Activated CD4-positive, alpha-beta T cell treated with anti-CD3 and anti-CD28 coated beads, Interleukin-2, amount 50 U/mL, for 24 hours (primary cell): ENCODE data around the gene OPRM1.
"Not testable (repeated sequence)": the region's sequence is repeated elsewhere in the genome, so short reads cannot be mapped to it uniquely, and the experiment has no call there.

ENCODE experiments used
- DNase-seq, 2 donors: peaks; one replicate each; pipeline ENCODE4 v3.0.0-alpha.2; 2020; ENCODE audit warnings: low read depth in 1 of 2, low spot score in 1 of 2

OPRM1 gene

DNA sequence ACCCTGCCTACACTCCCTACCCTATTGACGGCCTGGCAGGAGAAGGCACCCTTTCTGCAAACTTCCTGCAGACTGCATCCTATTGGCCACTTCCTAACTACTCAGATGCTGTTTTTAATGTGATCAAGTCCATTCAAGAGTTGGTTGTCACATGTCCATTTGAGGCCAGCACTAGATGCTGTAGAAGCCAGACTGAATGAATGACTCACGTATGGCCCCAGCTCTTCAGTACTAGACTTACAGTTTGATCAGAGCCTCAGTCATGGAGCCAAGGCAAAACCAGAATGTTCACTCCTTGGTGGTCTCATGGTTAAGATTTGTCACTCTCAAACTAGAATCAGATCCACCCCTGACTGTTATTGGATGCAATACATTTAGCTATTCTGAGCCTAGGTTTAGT lies 101.7 kb downstream of the OPRM1 start:
- DNase-seq = no peak

DNA sequence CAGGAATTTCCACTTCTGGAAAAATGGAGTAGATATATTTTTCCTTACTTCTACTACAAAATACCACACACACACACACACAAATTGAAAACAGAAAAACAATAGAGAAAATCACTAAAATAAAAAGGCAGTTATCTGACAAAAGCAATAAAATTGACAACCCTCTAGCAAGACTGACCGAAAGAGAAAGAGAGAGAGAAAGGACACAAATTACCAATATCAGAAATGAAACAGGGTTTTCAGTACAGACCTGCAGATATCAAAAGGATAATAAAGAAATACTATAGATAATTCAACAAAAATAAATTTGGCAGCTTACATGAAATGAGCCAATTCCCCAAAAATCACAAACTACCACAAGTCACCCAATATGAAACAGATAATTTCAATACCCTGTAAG lies 104.7 kb downstream of the OPRM1 start:
- DNase-seq = no peak

DNA sequence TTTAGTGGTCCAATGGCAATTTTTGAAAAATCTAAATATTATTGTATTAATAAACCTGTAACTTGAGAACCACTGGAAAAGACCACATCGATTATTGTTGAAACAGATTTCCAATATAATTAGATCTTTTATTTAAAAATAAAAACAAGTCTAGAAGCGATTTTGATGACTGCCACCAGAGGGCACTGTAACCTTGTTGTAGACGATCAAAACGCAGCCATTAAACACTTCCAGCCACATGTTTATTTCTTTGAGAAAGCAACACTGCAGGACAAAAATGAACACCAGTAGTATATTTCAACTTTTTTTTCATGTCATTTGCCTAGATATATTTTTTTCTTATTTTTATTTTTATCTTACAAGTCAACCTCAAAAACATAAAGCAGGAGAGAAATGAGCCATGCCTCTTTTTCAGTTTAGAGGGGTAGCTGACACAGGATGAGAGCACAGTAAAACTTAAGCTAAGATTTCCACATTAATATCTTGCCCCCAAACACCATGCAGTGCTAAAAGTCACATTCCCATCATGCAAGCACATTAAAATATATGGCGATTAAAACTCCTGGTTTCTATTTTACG lies 115.4 kb downstream of the OPRM1 start:
- peak; percentile 23 to 66 for DNase-seq

DNA sequence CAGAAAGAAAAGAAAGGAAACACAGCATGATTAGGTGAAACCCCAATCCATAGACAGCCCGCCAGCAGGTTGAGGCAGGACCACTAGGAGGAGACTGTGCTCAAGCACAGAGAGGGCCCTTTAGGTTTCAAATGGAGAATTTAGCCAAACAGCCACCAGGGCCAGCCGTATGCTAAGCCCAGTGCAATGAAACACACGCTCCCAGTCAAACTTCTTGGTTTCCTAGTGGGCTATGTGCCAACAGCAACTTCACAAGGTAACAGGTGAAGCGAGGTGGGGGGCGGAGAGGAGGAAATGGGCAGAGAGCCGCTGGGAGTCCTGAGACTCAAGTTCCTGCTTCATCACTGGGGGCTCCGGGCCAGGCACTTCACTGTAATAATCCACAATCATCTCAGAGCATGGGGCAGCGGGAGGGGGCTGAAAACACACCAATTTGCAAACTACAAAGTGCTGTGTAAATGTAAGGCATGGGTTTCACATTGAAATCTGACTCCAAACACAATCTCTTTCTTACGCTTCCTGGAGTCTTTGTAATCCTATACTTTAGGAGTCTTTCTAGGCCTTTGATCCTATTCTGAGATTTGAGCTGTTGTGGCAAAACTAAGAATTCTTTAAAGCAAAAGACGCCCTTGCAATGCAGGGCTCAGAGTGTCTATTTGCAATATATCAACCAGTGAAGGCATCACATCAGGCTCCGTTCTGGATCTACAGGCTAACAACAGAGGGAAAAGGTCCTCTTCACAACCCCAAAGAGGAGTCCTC lies 117.3 kb downstream of the OPRM1 start:
- DNase-seq = peak; percentile 24 to 60

DNA sequence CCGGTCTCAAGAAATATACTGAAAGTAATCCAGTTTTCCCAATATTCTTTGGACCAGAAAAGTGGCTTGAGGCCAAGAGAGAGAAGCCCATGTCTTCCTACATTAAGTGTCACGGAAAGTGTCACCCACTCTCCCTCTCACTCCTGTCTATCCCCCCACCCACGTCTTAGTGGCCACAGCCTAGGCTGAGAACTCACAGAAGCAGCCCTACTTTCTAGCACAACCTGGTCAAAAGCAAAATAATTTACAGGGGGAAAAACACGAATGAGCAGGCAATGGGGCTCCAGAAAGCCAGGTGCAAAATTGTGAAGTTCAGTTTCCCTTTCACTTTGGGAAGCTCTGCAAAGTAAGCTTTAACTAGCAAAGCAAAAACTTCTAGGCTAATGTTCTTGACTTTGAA lies 118.0 kb downstream of the OPRM1 start:
- peak in 1 of 2 donors; percentile 21 for DNase-seq

DNA sequence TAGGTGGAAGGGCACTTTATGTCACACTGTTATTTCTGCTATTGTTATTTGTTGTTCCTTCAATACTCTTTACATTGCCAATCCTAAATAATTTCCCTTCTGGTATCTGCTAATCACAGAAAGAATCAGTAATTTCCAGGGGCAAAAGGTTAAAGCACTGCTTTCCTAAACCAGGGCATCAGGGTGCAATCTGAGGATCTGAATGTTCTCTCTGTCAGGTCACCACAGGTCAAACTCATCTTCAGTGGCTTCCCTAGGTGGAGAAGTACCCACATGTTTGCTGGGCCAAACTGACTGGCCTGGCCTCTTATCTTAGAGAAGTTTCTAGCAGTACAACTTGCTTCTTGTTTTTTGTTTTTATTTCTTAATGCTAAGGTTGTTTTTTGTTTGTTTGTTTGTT lies 118.7 kb downstream of the OPRM1 start:
- DNase-seq = no peak

DNA sequence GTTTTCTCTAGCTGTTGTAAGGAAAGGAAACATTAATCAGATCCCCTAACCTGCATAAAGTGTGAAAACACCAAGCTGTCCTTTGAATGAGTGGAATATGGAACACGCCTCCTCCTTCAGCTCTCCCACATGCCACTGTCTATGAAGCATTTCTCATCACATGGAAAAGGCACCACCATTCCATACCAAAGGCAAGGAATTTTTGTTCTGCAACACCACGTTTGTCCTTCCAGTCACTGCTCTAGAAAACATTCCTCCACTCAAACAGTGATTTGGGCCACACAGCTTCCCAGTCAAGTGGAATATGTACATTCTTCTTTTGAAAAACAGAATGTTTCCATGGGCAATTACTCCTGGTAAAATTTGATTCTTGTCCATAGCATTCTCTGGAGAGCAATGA lies 120.1 kb downstream of the OPRM1 start:
- no peak for DNase-seq

DNA sequence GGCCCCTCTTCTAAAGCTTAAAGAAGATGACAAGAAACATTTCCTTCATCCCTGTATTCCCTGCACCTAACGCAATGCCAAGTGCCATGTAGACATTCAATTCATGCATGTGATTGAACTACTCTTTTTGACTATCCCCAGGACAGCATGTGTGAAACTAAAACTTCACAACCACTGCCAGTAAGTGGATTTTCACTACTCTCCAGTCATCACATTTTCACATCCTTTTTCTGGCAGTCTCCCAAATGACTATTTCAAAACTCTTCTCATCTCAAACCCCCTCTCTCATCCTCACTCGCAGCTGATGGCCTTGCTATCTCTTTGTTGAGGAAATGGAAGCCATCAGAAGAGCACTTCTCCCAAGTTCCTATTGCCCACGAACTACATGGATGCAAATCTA lies 122.6 kb downstream of the OPRM1 start:
- DNase-seq = no peak

DNA sequence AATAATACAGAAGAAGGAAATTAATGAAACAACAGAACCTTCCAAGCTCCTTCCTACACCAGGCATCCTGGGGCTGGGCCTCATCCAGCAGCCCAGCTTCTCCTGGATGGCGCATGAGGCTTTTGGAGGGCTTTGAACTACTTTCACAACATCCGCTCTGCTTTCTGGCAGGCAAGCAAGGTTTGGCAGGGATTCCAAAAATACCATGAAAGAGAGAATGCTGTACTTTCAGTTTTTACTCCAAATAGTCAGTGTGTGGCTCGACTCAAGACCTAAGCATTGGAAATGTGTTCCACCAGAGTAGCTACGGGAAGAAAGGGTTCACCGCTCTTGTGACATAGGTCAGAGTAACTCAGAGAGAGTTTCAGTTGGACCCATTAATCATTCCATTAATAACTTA lies 125.4 kb downstream of the OPRM1 start:
- no peak for DNase-seq

DNA sequence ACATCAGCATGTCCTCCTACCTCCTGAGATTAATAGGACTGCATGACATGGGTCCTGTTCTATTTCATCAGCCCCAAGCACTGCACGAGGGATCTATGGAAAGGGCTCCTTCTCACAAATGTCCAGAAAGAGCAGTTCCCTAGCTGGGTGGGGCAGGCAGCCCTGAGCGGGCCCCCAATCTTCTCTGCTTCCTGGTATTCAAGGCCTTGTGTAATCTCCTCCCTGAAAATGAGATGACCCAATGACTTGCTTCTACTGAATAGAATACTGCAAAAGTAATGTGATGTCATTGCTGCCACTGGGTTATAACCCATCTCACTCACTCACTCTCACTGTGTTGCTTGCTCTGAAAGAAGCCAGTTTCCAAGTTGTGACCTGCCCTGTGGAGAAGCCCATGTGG lies 126.4 kb downstream of the OPRM1 start:
- DNase-seq = no peak

DNA sequence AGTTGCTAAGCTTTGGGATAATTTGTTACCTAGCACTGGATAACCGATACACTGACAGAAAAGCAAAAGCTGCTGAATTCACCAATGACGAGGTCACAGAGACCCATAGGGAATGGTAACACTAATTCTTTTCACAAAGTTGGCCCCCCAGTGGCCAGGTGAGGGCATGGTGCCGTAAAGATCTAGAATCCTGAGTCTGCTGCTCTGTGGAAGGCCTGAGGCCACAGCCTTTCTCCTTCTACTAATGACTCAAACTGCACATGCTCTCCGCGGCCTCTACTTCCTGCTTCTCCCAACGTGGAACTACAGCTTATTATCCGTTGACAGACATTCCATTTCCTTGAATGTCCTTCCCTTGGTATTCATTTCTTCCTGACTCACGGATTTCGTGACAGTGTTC lies 127.1 kb downstream of the OPRM1 start:
- no peak for DNase-seq

DNA sequence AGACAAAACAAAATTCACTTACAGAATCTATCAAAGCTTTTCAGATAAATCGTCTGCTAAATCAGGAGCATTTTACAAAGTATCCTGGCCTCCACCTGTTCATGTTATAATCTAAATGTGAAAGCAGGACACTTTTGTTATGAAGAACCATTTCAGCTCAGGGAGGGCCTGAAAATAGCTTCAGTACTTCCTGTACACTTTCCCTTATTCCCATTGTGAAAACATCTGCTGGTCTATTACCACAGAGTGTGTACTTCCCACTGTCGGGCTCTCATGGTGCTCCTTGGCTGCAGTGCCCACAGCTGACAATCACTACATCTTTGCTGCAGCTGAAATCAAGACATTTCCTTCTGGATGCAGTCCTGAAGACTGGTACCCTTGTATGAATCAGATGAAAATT lies 128.1 kb downstream of the OPRM1 start:
- no peak for DNase-seq

DNA sequence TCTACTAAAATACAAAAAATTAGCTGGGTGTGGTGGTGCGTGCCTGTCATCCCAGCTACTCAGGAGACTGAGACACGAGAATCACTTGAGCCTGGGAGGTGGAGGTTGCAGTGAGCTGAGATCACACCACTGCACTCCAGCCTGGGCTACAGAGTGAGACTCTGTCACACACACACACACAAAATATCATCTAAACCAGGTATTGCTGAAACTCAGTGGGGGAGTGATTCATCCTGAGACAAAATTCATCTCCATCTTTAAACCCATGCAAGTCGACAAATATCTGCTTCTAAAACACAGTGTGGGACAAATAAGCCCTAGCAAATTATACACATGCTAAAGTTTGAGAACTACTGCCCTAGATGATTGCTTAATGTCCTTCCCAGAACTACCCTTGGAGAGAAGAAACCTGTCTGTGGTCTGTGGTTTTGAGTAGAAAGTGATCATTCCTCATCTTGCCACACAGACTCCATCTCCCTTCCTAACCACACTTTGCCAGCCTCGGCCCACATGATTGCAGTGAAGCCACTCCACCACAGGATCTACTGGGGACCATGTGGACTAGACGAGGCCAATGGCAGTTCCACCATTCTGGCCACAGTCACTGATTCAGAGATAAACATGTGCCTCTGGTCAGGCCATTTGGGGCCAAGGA lies 130.3 kb downstream of the OPRM1 start:
- no peak for DNase-seq

DNA sequence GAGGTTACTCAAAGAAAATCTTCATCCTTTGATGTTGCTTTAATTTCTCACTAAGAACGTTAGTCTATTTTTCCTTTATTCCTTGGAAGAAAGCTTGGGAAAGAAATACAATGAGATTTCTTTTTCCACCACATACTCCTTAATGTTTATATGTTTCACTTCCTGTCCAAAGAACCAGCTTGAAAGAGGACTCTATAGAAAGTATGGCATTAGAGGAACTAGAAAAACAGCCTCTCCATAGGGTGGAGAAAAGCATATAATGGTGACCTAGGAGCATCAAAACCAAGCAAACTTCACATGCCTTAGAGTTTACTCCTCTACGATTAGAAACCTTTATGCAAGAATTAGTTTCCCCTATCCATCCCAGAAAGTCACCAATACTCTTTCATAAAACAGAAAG lies 131.1 kb downstream of the OPRM1 start:
- no peak for DNase-seq

DNA sequence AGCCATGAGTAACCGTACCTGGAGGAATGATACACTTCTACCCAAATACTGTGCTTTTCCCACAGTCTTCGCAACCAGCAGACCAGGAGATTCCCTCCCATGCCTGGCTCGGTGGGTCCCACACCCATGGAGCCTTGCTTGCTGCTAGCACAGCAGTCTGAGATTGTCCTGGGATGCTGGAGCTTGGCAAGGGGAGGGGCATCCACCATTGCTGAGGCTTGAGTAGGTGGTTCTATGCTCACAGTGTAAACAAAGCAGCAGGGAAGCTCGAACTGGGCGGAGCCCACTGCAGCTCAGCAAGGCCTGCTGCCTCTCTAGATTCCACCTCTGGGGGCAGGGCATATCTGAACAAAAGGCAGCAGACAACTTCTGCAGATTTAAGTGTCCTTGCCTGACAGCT lies 133.4 kb downstream of the OPRM1 start:
- DNase-seq = not testable (repeated sequence)

DNA sequence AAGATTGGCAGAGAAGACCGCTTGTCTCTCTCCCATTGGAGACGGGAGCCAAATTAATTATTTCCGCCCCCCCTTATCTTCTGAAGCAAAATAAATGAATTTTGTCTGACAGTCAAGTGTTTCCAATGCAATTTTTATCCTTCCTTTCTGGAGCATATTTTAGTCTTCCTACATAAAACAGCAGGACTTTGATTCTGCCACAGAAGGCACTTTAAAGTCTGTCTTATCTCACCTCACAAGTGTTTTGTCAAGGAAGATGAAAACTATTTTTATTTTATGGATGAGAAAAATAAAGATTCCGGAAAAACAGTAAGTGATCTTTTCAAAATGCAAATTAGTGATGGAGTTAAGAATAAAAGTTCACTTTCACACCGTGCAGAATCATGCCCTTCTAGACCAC lies 140.4 kb downstream of the OPRM1 start:
- DNase-seq = no peak

DNA sequence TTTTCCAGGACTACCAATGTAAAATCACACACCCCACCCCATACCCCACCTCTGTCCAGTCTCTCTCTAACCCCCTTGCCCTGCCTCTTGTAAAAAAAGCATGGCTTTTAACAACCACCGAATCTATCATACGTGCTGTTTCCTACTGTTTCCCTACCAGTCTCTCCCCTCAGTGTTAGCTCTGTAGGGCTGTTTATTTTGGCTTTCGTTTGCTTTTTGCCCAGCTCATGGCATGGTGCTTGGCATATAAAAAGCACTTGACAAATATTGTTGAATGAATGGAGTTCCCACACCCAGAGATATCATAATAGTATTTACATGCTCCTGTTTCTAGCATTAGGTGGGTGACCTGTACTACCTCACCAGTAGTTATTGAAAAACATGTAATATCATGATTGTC lies 148.2 kb downstream of the OPRM1 start:
- DNase-seq = no peak

DNA sequence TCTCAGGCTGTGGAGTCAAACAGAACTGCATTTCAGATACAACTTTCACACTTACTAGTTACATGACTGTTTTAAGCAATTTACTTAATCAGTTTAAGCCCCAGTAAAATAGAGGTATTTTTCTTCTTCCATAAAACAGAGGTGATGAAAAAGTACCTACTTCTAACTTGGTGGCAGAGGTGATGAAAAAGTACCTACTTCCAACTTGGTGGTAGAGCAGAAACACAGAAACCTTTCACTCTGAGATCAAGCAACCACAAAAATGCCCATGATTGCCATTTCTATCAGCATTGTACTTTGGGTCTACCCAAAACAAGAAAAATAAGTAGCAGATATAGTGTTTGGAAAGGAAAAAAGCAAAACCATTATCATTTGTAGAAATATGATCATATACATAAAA lies 148.7 kb downstream of the OPRM1 start:
- no peak for DNase-seq

DNA sequence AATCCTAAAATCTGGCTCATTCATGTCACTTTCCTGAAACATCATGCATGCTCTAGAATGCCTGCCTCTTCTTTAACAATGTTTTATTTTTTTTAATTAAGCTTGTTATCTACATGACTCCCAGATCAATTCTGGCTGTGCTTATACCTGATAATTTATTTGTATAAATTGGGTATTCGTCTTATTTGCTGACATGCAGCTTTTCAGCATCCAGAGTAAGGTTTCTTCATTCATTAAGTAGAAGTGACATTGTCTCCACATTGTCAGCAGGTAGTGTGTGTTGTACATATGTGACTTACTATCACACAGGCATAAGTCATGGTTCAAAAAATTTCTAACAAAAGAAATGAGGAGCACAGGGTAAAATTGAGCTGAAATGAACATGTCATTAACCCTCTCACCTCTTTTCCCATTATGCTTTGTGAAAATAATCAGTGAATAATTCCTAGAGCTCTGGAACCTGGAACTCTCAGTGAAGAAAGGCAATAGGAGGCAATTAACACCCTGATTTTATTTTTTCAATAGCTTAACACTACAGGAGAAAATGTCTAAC lies 157.4 kb downstream of the OPRM1 start:
- DNase-seq = no peak

DNA sequence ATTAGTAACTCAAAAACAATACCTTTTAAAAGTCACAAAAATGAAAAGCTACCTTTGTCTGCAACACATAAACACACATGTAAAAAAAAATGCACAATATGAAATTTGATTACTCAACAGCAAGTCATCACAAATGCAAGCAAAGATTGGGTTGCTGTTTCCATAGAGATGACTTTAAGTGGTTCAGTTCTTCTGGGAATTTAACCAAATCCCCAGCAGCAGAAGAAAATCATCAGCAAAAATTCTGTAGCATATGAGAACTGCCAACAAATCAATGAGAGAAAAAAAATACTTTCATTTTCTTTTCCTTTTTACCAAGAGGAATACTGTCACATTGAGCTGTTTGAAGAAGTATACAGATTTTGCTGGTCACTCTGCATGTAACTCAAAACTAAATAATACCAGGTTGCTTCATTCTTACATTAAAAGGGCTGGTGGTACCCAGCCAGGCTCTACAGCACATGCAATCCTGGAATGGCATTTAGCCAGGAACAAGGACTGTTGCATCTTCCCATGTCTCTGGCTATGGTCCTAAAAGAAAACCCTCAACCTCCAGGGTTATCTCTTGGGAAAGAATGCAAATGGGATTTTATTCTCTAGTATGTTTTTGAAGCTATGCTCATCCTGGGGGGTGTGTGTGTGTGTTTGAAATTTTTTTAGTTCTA lies 158.3 kb downstream of the OPRM1 start:
- DNase-seq = no peak

DNA sequence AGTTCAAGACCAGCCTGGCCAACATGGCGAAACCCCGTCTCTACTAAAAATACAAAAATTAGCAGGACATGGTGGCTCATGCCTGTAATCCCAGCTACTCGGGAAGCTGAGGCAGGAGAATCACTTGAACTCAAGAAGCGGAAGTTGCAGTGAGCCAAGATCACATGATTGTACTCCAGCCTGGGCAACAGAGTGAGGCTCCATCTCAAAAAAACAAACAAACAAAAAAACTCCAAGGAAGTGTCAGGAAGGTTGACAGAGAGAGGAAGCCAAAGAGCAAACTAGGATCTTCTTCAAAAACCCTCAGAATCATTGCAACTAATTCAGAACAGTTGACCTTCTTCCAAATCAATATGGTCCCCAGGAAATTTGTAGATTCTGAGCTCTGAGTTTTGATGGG lies 162.6 kb downstream of the OPRM1 start:
- DNase-seq = not testable (repeated sequence)

DNA sequence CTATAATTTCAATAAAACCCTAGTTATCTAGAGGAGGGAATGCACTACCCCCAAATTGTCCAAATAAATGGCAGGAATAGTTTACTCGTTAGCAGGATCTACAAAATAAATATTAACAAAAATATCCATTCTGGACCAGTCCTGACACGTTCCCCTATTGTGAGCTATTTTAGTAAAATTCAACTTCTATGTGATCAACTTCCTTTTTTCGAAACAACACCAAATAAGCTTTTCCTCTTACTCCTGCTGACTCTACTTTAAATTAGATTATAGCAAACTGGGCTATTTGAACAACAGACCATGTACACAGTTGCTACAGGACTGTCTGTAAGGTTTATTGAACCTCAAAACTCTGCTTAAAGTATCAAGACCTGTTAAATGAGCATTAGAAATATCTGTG lies 163.3 kb downstream of the OPRM1 start:
- no peak for DNase-seq
